ENCODE measurements around the gene PPP1R1C. TPM values are rescaled to one million over a fixed set of nuclear protein-coding genes. Genes with fewer than 3 reads are reported as not detected.

The PPP1R1C gene
- total RNA-seq, 3 donors from 2014 or later (not counting 1 experiment from before 2014, with no cell fraction given), result not detected

- intact Hi-C loops (cut with micrococcal nuclease), result no loop called here
- no peak overlapping the region for H3K27ac ChIP-seq (ENCODE audit: low read length)
- no peak overlapping the region for H3K4me3 Mint-ChIP-seq
- 94% methylated on average over 20 of the region's 20 CpGs for WGBS (ENCODE audit: insufficient coverage)
- H3K9me3 ChIP-seq (ENCODE audit: control insufficient read depth, insufficient read depth, low read length), result no peaks in the 10 kb centered on the region
- H3K27me3 Mint-ChIP-seq (ENCODE audit: low read depth in 2 of 2), result peaks cover 6 to 18% of the 10 kb centered on the region in 2 donors
- no peak for TF ChIP-seq CTCF (IDR thresholded peaks at IDR 0.05)
- H3K36me3 Mint-ChIP-seq, result no peaks in the 10 kb centered on the region
- H3K9me3 Mint-ChIP-seq, result no peaks in the 10 kb centered on the region
- DNase-seq (no peak), ATAC-seq (no peak)
- no peaks in the 10 kb centered on the region for H3K36me3 ChIP-seq (ENCODE audit: control insufficient read depth, insufficient read depth, low read length)
- no peaks in the 10 kb centered on the region for H3K4me1 ChIP-seq (ENCODE audit: control insufficient read depth, insufficient read depth, low read length)
- H3K4me1 Mint-ChIP-seq, result no peaks in the 10 kb centered on the region
- no peak overlapping the region for H3K4me3 ChIP-seq (ENCODE audit: low read length)
- H3K27ac Mint-ChIP-seq, result no peak overlapping the region
- H3K27me3 ChIP-seq (ENCODE audit: control insufficient read depth, insufficient read depth, low read length), result no peaks in the 10 kb centered on the region
Observed at GRCh38 chr2:181962142-181962541, 23.5 kb upstream of the PPP1R1C start.

GRCh38 chr2:181970160-181970794 lies 15.4 kb upstream of the PPP1R1C start:
- DNase-seq (no peak), ATAC-seq (no peak)
- intact Hi-C loops (cut with micrococcal nuclease), result no loop called here
- H3K36me3 Mint-ChIP-seq, result no peaks in the 10 kb centered on the region
- Histone ChIP-seq H3K27ac (ENCODE audit: low read length) (no peak overlapping the region), H3K4me1 (ENCODE audit: control insufficient read depth, insufficient read depth, low read length) (no peaks in the 10 kb centered on the region), H3K9me3 (ENCODE audit: control insufficient read depth, insufficient read depth, low read length) (no peaks in the 10 kb centered on the region), H3K36me3 (ENCODE audit: control insufficient read depth, insufficient read depth, low read length) (no peaks in the 10 kb centered on the region), H3K4me3 (ENCODE audit: low read length) (no peak overlapping the region), H3K27me3 (ENCODE audit: control insufficient read depth, insufficient read depth, low read length) (no peaks in the 10 kb centered on the region)
- H3K27ac Mint-ChIP-seq, result no peak overlapping the region
- peaks cover 9 to 30% of the 10 kb centered on the region in 2 donors for H3K27me3 Mint-ChIP-seq (ENCODE audit: low read depth in 2 of 2)
- H3K4me3 Mint-ChIP-seq, result no peak overlapping the region
- no peak for TF ChIP-seq CTCF (IDR thresholded peaks at IDR 0.05)
- peaks cover 0 to 3% of the 10 kb centered on the region in 2 donors for H3K9me3 Mint-ChIP-seq
- no peaks in the 10 kb centered on the region for H3K4me1 Mint-ChIP-seq
- 81% methylated on average over 2 of the region's 2 CpGs for WGBS (ENCODE audit: insufficient coverage)

- no peak overlapping the region for H3K27ac Mint-ChIP-seq
- H3K9me3 Mint-ChIP-seq, result peaks cover 0 to 3% of the 10 kb centered on the region in 2 donors
- ATAC-seq (no peak), DNase-seq (no peak)
- no peaks in the 10 kb centered on the region for H3K4me1 Mint-ChIP-seq
- H3K36me3 ChIP-seq (ENCODE audit: control insufficient read depth, insufficient read depth, low read length), result no peaks in the 10 kb centered on the region
- peaks cover 9 to 22% of the 10 kb centered on the region in 2 donors for H3K27me3 Mint-ChIP-seq (ENCODE audit: low read depth in 2 of 2)
- TF ChIP-seq CTCF (IDR thresholded peaks at IDR 0.05), result no peak
- no peaks in the 10 kb centered on the region for H3K9me3 ChIP-seq (ENCODE audit: control insufficient read depth, insufficient read depth, low read length)
- no peaks in the 10 kb centered on the region for H3K27me3 ChIP-seq (ENCODE audit: control insufficient read depth, insufficient read depth, low read length)
- WGBS (ENCODE audit: insufficient coverage), result 77% methylated on average over 3 of the region's 3 CpGs
- intact Hi-C loops (cut with micrococcal nuclease), result no loop called here
- no peak overlapping the region for H3K4me3 Mint-ChIP-seq
- H3K4me3 ChIP-seq (ENCODE audit: low read length), result no peak overlapping the region
- H3K36me3 Mint-ChIP-seq, result no peaks in the 10 kb centered on the region
- no peak overlapping the region for H3K27ac ChIP-seq (ENCODE audit: low read length)
- H3K4me1 ChIP-seq (ENCODE audit: control insufficient read depth, insufficient read depth, low read length), result no peaks in the 10 kb centered on the region
Observed at GRCh38 chr2:181971032-181971431, 14.6 kb upstream of the PPP1R1C start.

Data from natural killer cell (primary cell).